Measurements from ENCODE around the gene GNB5.

Gene GNB5

DNA sequence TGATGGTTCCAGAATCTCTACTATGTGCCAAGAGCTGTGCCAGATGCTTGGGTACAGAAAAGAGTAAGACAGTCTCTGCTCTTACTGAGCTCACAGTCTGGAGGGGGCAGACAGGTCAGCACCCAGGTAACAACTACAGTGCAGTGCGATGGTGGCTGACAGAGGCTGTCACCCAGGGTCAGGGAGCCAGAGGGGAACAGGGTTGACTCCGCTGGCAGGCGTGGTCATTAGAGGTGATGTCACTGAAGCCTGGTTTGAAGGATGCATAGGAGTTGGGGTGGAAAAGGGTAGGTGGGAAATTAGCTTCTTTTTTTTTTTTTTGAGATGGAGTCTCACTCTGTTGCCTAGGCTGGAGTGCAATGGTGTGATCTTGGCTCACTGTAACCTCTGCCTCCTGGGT is 31.5 kb downstream of the GNB5 start:
- DNase-seq (ENCODE audit: low spot score in 2 of 2) (no peak), ATAC-seq (replicated peaks; ENCODE audit: extremely low read depth, poor library complexity, severe bottlenecking) (no peak)
- Mint-ChIP-seq H3K27me3 (no peaks in the 10 kb centered on the region), H3K9me3 (no peaks in the 10 kb centered on the region), H3K4me3 (no peak overlapping the region), H3K27ac (ENCODE audit: low read depth) (no peak overlapping the region), H3K4me1 (peaks cover 9% of the 10 kb centered on the region), H3K36me3 (ENCODE audit: insufficient read depth) (peaks cover 17% of the 10 kb centered on the region)

DNA sequence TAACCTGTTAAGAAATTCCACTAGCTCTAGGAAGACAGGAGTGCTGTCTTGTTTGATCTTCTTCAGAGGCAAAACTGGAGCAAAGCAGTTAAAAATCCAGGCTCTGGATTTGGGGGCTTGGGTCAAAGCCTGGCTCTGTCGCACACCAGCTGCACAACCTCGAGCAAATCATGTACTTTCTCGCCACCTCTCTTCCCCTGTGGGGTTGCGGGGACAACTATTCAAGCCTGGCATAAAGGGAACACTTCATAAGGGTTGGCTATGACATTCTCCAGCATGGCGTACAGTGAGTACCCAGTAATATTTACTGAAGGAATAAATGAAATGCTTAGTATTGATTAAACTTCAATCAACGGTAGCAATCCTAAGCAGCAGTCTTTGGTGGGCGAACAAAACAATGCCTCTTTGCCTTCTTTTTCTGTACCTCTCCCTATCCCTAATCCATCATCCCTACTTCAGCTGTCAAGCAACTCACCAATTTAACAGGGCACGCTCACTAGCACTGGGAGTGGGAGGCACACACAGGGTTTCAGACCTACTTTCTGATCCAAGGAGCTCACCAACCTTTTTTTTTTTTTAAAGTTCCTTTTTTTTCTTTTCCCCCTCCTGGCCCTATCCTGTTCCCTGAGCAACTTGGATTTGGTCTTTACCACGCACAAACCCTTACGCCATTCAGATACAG is 33.0 kb downstream of the GNB5 start:
- H3K36me3 Mint-ChIP-seq (ENCODE audit: insufficient read depth): peaks cover 12% of the 10 kb centered on the region
- ATAC-seq (replicated peaks; ENCODE audit: extremely low read depth, poor library complexity, severe bottlenecking) (no peak), DNase-seq (ENCODE audit: low spot score in 2 of 2) (no peak)
- H3K4me3 Mint-ChIP-seq: no peak overlapping the region
- H3K9me3 Mint-ChIP-seq: no peaks in the 10 kb centered on the region
- H3K4me1 Mint-ChIP-seq: peaks cover 11% of the 10 kb centered on the region
- peak overlapping the region; percentile 29 for H3K27ac Mint-ChIP-seq (ENCODE audit: low read depth)
- H3K27me3 Mint-ChIP-seq: no peaks in the 10 kb centered on the region

DNA sequence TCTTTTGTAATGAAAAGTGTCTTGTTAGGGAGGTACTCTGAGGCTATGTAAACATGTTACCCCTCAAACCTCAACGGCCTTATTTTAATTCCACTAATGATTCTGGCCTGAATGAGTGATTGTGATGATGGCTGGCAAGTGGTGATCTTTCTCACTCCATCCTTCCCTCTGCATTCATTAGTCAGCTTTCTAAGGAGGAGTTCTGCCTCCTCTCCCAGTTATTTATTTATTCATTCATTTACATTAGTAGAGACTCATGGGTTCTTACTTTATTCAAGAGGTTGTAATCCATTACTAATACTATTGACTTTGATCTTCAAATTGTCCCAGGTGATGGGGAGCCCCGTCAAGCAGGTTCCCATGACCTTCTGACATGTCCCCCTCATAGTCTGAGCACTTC is 35.3 kb downstream of the GNB5 start:
- peaks cover 19% of the 10 kb centered on the region for H3K36me3 Mint-ChIP-seq (ENCODE audit: insufficient read depth)
- peak overlapping the region; percentile 25 for H3K27ac Mint-ChIP-seq (ENCODE audit: low read depth)
- no peaks in the 10 kb centered on the region for H3K27me3 Mint-ChIP-seq
- H3K4me3 Mint-ChIP-seq: no peak overlapping the region
- peaks cover 11% of the 10 kb centered on the region for H3K4me1 Mint-ChIP-seq
- no peaks in the 10 kb centered on the region for H3K9me3 Mint-ChIP-seq
- DNase-seq (ENCODE audit: low spot score in 2 of 2): no peak
- ATAC-seq (replicated peaks; ENCODE audit: extremely low read depth, poor library complexity, severe bottlenecking): no peak

DNA sequence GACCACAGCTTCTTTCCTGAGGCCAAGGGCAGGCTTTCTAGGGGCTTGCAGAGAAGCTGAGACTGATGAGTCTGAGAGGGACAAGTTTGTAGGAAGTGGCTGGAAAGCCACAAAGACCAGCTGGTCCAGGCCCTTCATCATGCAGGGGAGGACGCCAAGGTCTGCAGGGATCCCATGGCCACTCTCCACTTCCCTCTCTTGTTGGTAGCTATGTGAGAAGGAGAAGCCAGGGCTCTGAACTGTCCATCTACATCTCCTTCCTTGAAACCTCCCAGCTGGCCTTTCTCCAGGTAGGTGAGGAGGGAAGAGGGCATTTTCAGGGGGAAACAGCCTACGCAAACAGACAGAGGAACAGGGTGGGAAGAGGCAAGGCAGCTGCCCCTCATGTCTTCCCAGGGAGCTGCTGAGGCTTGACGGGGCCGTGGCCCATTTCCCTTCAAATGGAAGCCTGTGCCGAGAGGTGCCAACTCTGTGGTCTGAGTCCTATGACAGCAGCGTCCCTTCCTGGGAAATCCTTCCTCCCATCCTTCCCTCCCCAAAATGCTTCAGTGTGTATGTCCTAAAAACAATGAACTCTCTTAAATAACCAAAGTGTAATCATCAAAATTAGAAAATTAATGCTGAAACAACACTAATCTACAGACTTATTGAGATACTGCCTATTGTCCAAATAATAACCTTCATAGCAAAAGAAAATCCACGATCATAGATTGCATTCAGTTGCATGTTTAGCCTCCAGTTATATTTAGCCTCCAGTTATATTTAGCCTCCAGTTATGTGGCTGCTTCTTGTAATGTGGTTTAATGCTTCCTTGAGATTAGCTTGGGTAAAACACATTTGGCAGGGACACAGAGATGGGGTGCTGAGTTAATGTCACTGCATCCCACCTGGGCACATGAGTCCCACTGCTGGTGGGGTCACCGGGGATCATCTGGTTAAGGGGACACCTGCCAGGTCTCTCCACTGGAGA is 36.0 kb downstream of the GNB5 start:
- ATAC-seq (replicated peaks; ENCODE audit: extremely low read depth, poor library complexity, severe bottlenecking): no peak
- Mint-ChIP-seq H3K27me3 (no peaks in the 10 kb centered on the region), H3K36me3 (ENCODE audit: insufficient read depth) (peaks cover 22% of the 10 kb centered on the region), H3K9me3 (no peaks in the 10 kb centered on the region), H3K4me1 (peaks cover 11% of the 10 kb centered on the region), H3K4me3 (no peak overlapping the region), H3K27ac (ENCODE audit: low read depth) (peak overlapping the region; percentile 25)
- DNase-seq (ENCODE audit: low spot score in 2 of 2): no peak

DNA sequence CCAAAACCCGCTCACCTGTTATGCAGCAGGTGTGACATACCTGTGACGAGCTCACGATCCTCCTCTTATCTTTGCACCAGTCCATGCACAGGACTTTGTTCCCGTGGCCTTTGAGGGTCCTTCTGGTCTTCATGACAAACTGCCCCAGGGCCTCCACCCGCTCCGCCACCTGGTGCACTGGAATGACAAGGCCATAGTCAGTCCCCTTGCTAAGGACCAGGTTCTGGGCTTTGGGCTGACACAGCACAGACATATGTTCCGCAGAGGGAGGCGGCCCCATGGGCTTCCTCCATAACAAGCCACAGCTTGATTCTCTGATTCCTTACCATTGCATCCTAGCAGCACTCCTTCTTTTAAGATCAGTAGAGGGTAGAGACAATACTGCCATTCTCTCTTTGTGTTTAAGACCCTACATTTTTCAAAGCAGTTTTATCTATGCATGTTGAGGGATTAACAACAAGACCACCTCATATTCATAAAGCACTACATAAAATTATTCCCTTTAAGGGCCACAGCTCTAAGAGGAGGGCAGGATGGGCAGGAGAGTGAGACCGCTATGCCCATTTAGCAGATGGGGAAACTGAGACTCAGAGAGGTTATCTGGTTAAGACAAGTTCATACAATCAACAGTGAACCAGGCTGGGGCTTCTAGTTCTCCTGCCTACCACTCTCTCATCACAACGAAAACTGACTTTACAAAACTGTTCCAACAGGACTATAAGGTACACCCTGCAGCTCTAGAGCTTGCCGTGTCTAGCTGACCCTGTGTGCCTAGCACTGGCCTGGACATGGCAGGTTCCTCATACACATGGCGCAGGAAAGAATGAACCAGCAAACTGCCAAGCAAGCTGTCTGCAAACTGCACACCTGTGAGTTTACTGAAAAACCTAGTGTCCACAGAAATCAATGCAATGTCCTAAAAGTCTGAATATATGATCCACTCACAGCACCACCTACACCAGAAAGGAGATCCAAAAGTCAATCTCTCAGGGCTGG is 37.0 kb downstream of the GNB5 start:
- H3K4me3 Mint-ChIP-seq: no peak overlapping the region
- no peak overlapping the region for H3K27ac Mint-ChIP-seq (ENCODE audit: low read depth)
- H3K27me3 Mint-ChIP-seq: no peaks in the 10 kb centered on the region
- DNase-seq (ENCODE audit: low spot score in 2 of 2) (no peak), ATAC-seq (replicated peaks; ENCODE audit: extremely low read depth, poor library complexity, severe bottlenecking) (no peak)
- peaks cover 11% of the 10 kb centered on the region for H3K4me1 Mint-ChIP-seq
- H3K9me3 Mint-ChIP-seq: no peaks in the 10 kb centered on the region
- H3K36me3 Mint-ChIP-seq (ENCODE audit: insufficient read depth): peaks cover 28% of the 10 kb centered on the region

DNA sequence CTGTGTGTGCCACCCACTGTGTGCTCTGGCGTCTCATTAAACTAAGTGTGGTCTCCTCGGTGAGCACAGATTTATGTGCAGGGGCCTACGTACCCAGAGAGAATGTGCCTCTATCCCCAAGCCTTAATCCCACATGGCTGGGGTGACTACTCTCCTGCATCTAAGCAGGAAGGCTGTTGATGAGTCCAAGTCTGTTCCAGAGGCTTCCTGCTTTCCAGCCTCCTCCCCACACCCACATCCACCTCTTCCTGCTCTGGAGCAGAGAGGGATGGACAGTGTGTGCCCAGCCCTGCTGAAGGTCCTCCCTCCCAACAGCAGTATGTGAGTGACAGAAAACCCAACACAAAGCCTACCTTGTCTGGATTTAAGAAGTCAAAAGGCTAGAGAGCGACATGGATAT is 39.8 kb downstream of the GNB5 start:
- Mint-ChIP-seq H3K36me3 (ENCODE audit: insufficient read depth) (peaks cover 34% of the 10 kb centered on the region), H3K4me3 (no peak overlapping the region), H3K27ac (ENCODE audit: low read depth) (no peak overlapping the region), H3K27me3 (no peaks in the 10 kb centered on the region), H3K9me3 (no peaks in the 10 kb centered on the region), H3K4me1 (peaks cover 11% of the 10 kb centered on the region)
- DNase-seq (ENCODE audit: low spot score in 2 of 2) (no peak), ATAC-seq (replicated peaks; ENCODE audit: extremely low read depth, poor library complexity, severe bottlenecking) (no peak)

DNA sequence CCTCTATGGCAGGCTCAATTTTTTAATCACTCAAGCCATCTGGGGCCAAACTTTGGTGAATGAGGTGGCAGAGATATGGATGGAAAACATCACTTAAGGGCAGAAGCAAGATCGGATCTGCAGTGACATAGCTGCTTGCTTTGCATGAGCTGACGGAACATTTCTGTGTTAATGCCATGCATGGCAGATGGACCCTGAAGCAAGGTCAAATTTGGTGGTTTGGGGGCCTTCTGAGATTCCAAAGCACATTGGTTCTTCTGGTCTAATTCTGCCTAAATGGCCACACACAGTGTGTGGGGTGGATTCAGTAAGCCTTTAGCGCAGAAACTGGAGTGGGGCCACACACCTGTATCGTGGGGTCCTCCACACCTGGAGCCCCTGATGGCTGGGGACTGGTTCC is 40.3 kb downstream of the GNB5 start:
- Mint-ChIP-seq H3K36me3 (ENCODE audit: insufficient read depth) (peaks cover 34% of the 10 kb centered on the region), H3K4me1 (peaks cover 6% of the 10 kb centered on the region), H3K27me3 (no peaks in the 10 kb centered on the region), H3K27ac (ENCODE audit: low read depth) (no peak overlapping the region), H3K4me3 (no peak overlapping the region), H3K9me3 (no peaks in the 10 kb centered on the region)
- DNase-seq (ENCODE audit: low spot score in 2 of 2) (no peak), ATAC-seq (replicated peaks; ENCODE audit: extremely low read depth, poor library complexity, severe bottlenecking) (no peak)

DNA sequence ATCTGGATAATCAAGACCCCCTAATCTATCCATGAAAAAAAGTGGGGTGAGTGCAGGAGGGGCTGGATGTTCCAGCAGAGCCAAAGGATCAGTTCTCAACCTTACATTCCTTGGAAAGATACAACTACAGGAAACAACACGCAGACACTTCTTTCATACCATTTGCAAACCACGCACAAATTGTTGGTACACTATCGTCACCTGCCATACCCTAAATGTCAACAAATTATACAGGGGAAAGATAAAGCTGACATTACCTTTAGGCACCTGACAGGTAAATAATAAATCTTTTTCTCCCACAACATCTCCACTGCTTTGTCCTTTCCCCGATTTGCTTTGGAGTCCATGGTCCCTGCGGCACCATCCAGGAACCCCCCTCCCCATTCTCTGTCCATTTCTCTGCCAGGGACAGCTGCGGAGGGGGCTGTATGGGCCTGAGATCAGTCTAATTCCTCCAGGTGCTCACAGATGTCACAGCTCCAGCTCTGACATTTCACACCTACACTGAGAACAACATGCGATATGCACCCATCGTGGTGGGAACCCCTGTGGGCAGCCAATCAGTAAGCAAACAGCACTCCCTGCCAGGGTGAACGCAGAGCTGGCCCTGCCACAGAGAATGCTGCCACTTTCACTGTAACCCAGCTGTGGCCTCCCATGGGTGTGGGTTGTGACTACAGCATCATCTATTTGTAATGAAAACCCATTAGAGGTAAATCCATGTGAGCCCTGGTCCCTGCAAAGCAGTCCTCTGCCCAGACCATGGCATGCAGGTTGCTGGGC is 41.0 kb downstream of the GNB5 start:
- Mint-ChIP-seq H3K27ac (ENCODE audit: low read depth) (no peak overlapping the region), H3K9me3 (no peaks in the 10 kb centered on the region), H3K36me3 (ENCODE audit: insufficient read depth) (peaks cover 34% of the 10 kb centered on the region), H3K4me1 (peaks cover 5% of the 10 kb centered on the region), H3K27me3 (no peaks in the 10 kb centered on the region), H3K4me3 (no peak overlapping the region)
- no peak for ATAC-seq (replicated peaks; ENCODE audit: extremely low read depth, poor library complexity, severe bottlenecking)
- no peak for DNase-seq (ENCODE audit: low spot score in 2 of 2)

DNA sequence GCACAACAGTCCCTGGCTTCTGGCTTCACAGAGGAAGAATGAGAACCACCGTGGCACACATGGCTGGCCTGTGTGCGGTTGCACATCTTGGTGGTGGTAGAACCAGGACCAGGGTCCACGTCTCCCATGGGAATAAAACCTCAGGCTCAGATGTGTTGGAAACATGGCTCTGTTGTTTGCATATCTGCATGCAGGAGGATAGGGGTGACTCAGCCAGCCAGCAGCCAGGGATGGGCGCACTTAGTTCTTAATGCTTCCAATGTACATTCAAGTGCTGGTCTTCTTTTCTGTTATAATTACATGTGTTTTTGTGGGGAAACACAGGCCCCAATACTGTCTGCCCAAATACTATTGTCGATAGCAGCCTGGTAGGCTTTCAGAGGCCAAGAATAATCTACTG is 42.8 kb downstream of the GNB5 start:
- DNase-seq (ENCODE audit: low spot score in 2 of 2) (no peak), ATAC-seq (replicated peaks; ENCODE audit: extremely low read depth, poor library complexity, severe bottlenecking) (no peak)
- Mint-ChIP-seq H3K9me3 (no peaks in the 10 kb centered on the region), H3K4me3 (no peak overlapping the region), H3K27ac (ENCODE audit: low read depth) (no peak overlapping the region), H3K27me3 (no peaks in the 10 kb centered on the region), H3K36me3 (ENCODE audit: insufficient read depth) (peaks cover 34% of the 10 kb centered on the region), H3K4me1 (no peaks in the 10 kb centered on the region)

DNA sequence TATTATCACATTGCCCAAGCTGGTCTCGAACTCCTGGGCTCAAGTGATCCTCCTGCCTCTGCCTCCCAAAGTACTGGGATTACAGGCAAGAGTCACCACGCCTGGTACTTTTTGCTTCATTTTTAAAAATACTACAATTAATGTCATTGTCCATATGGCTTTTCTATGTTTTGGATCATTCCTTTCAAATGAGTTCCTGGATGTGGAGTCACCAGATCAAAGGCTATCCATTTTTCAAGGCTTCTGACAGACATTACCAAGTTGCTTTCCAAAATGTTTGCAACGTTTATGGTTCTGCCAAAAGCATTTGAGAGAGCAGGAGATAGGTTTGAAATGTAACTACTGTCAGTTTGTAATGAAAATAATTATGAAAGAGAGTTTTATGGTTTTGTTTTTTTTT is 44.4 kb downstream of the GNB5 start:
- Mint-ChIP-seq H3K27ac (ENCODE audit: low read depth) (no peak overlapping the region), H3K4me3 (no peak overlapping the region), H3K9me3 (no peaks in the 10 kb centered on the region), H3K36me3 (ENCODE audit: insufficient read depth) (peaks cover 34% of the 10 kb centered on the region), H3K27me3 (no peaks in the 10 kb centered on the region), H3K4me1 (no peaks in the 10 kb centered on the region)
- DNase-seq (ENCODE audit: low spot score in 2 of 2) (no peak), ATAC-seq (replicated peaks; ENCODE audit: extremely low read depth, poor library complexity, severe bottlenecking) (no peak)

DNA sequence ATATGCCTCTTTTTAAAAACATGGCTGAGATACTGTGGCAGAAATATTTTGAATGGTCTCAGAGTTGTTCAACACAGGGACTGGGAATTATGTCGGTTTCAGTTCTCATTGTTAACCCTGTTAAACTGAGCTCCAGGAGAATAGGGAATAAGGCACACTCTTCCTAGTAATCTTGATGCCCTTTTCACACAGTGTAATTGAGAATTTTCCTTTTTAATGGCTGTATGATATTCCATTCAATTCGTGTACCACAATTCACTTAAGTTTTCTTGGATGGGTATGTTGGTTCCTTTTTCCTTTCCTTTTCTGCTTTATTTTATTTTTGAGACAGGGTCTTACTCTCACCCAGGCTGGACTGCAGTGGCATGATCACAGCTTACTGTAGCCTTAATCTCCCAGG is 44.9 kb downstream of the GNB5 start:
- Mint-ChIP-seq H3K4me3 (no peak overlapping the region), H3K9me3 (no peaks in the 10 kb centered on the region), H3K36me3 (ENCODE audit: insufficient read depth) (peaks cover 29% of the 10 kb centered on the region), H3K27ac (ENCODE audit: low read depth) (no peak overlapping the region), H3K4me1 (no peaks in the 10 kb centered on the region), H3K27me3 (no peaks in the 10 kb centered on the region)
- DNase-seq (ENCODE audit: low spot score in 2 of 2): no peak
- ATAC-seq (replicated peaks; ENCODE audit: extremely low read depth, poor library complexity, severe bottlenecking): no peak
